NT2/D1 (cell line): Measurements from ENCODE around the gene LYZL1.
"Not testable (repeated sequence)": the region's sequence is repeated elsewhere in the genome, so short reads cannot be mapped to it uniquely, and the experiment has no call there.

ENCODE experiments used
- DNase-seq: peaks from one replicate; pipeline ENCODE4 v3.0.0-alpha.2; 2011; ENCODE audit warnings: low read depth, low spot score
- H3K27me3 ChIP-seq: 2 replicates; pipeline ENCODE4 v1.6.0; 2011; ENCODE audit warnings: mild to moderate bottlenecking; ENCODE audit not compliant: insufficient read length, insufficient read depth
- H3K36me3 ChIP-seq: 2 replicates; pipeline ENCODE4 v1.6.1; 2011; ENCODE audit warnings: mild to moderate bottlenecking, low read length, mixed read lengths; ENCODE audit not compliant: insufficient read depth, insufficient read length
- H3K4me1 ChIP-seq: 2 replicates; pipeline ENCODE4 v1.5.1; 2011; ENCODE audit not compliant: insufficient read depth, insufficient read length
- H3K4me3 ChIP-seq: 2 replicates; pipeline ENCODE4 v1.5.1; 2011; ENCODE audit warnings: low read depth; ENCODE audit not compliant: insufficient read length
- H3K9ac ChIP-seq: 2 replicates; pipeline ENCODE4 v1.6.0; 2011; ENCODE audit warnings: low read depth; ENCODE audit not compliant: insufficient read length
- H3K9me3 ChIP-seq: 2 replicates; pipeline ENCODE4 v1.5.1; 2011; ENCODE audit warnings: mild to moderate bottlenecking, low read length; ENCODE audit not compliant: insufficient read depth
- SUZ12 ChIP-seq: IDR thresholded peaks from 2 replicates; pipeline ENCODE4 v1.6.1; 2011; ENCODE audit not compliant: insufficient read length, insufficient read depth; ENCODE audit errors: extremely low read depth
- YY1 ChIP-seq: IDR thresholded peaks from 2 replicates; pipeline ENCODE4 v1.6.1; 2011; ENCODE audit not compliant: insufficient read length, insufficient read depth
- ZNF274 ChIP-seq: IDR thresholded peaks from 2 replicates; pipeline ENCODE4 v1.6.1; 2011; ENCODE audit warnings: mild to moderate bottlenecking, low read depth, low read length

LYZL1 gene

GRCh38 chr10:29332761-29333148 lies 43.9 kb downstream of the LYZL1 start:
- Histone ChIP-seq H3K4me3 (no peak overlapping the region), H3K9me3 (peaks cover 11% of the 10 kb centered on the region; the same call in 1 of the 2 replicates), H3K36me3 (no peaks in the 10 kb centered on the region), H3K4me1 (no peaks in the 10 kb centered on the region), H3K27me3 (no peaks in the 10 kb centered on the region), H3K9ac (no peak overlapping the region)
- DNase-seq: no peak
- TF ChIP-seq ZNF274 (no peak), SUZ12 (no peak), YY1 (no peak)

- H3K9me3 ChIP-seq: peaks cover 37% of the 10 kb centered on the region
- DNase-seq, H3K36me3 ChIP-seq, H3K4me1 ChIP-seq, H3K4me3 ChIP-seq, H3K27me3 ChIP-seq, H3K9ac ChIP-seq: not testable (repeated sequence)
Observed at GRCh38 chr10:29337526-29337925, 48.7 kb downstream of the LYZL1 start.

DNA sequence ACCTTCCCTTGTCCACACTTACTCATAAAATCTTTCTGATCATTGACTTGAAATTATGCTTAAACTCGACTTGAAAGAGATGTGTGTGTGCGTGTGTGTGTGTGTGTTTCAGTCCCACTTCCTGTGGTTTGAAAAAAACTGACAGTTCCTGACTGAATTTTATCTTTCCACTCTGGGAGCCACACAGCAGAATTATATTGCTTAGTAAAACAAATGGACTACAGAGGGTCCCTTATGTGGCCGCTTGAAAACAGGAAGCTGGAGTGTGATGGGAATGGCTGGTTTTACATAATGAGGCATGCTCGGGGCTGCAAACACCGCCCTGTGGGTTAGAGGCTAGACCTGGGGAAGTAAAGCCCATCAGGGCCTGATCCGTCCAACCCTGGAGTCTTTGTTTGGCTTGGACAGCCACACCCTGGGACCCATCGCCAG lies 54.8 kb downstream of the LYZL1 start:
- no peak for DNase-seq
- TF ChIP-seq YY1: no peak
- TF ChIP-seq SUZ12: no peak
- TF ChIP-seq ZNF274: no peak

DNA sequence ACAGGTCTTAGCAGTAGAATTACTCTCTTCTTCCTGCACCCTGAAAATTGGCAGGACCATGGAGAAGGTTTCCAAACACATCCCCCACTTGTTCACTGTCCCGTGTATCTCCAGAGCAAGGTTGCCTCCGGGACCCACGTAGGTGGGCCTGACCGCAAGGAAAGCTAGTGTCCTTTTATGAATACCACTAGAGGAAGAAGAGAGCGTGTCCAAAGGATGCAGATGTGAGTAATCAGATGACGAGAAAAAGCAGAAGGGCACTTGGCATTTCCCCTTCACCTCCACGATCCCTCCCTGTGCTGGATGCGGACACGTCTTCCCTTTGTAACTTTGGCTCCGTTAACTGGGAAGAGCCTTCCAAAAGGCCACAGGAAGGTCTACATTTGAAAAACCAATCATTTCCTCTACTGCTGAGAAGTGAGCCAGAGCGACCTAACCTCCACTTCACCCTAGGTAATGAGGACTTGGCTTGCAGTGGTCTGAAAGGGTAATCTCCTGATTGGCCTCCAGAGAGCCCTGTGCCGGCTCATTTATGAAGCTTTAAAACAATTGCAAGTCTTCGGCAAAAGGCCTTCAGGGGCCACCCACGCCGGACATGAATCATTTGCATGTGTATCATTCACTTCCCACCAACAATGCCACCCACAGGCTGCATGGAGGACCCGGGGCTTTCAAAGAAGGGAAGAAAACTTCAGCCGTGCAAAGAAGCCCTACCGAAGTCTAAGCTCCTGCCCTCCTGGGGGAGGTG lies 55.4 kb downstream of the LYZL1 start:
- Histone ChIP-seq H3K4me3 (no peak overlapping the region), H3K27me3 (no peaks in the 10 kb centered on the region), H3K9ac (no peak overlapping the region), H3K36me3 (no peaks in the 10 kb centered on the region), H3K4me1 (peaks cover 10% of the 10 kb centered on the region), H3K9me3 (peaks cover 36% of the 10 kb centered on the region)
- DNase-seq: peak; percentile 92
- TF ChIP-seq SUZ12 (no peak), YY1 (no peak), ZNF274 (no peak)

More for the DNA sequence above, 54.8 kb downstream of the LYZL1 start:
- Histone ChIP-seq H3K4me3 (no peak overlapping the region), H3K36me3 (no peaks in the 10 kb centered on the region), H3K9me3 (peaks cover 39% of the 10 kb centered on the region), H3K4me1 (peaks cover 10% of the 10 kb centered on the region), H3K27me3 (no peaks in the 10 kb centered on the region), H3K9ac (no peak overlapping the region)

DNA sequence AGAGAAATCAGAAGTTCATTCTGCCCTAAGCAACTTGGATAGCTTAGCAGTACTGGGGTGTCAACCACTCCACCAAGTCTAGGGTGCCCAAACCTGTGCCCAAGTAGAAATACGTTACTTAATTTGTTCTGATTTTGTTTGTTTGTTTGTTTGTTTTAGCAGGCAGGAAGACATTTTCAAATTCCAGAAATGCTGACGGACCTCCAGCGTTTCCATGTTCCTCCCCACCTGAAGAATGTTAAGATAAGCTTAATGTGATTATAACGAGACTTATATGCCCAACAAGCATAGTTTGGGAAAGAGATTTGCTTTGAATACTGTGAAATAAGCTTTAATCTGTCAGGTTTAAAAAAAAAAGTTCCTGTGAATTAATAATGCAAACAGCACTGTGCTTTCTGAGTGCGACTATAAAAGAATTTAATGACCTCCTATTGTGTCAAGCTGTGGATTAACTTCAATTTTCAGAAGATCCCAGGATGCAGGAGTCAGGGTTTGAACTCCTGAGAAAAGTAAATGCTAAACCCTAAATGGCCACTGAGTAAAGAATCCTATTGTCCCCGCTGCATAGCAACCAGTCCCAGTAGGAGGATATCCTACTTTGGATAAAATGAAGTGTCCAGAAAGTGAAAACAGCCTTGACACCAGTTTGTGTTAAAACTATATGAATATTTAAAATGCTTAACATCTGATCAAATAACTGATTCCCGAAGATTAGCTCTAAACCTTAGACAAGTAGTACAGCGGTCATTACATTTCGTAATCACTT lies 56.5 kb downstream of the LYZL1 start:
- Histone ChIP-seq H3K9ac (peak overlapping the region; percentile 6), H3K9me3 (peaks cover 32% of the 10 kb centered on the region), H3K27me3 (no peaks in the 10 kb centered on the region), H3K36me3 (no peaks in the 10 kb centered on the region), H3K4me3 (no peak overlapping the region), H3K4me1 (peaks cover 10% of the 10 kb centered on the region)
- no peak for TF ChIP-seq SUZ12
- TF ChIP-seq ZNF274: no peak
- TF ChIP-seq YY1: no peak
- no peak for DNase-seq

- Histone ChIP-seq H3K9me3 (peaks cover 28% of the 10 kb centered on the region), H3K4me3 (no peak overlapping the region), H3K27me3 (no peaks in the 10 kb centered on the region), H3K4me1 (peaks cover 10% of the 10 kb centered on the region), H3K9ac (no peak overlapping the region), H3K36me3 (no peaks in the 10 kb centered on the region)
- DNase-seq: no peak
- TF ChIP-seq SUZ12 (no peak), YY1 (no peak), ZNF274 (no peak)
Observed at GRCh38 chr10:29345910-29346209, 57.0 kb downstream of the LYZL1 start.

GRCh38 chr10:29346296-29347001 lies 57.6 kb downstream of the LYZL1 start:
- TF ChIP-seq SUZ12 (no peak), ZNF274 (no peak), YY1 (no peak)
- H3K4me1 ChIP-seq: peaks cover 10% of the 10 kb centered on the region

More at GRCh38 chr10:29346296-29347001, 57.6 kb downstream of the LYZL1 start:
- Histone ChIP-seq H3K36me3 (no peaks in the 10 kb centered on the region), H3K9ac (no peak overlapping the region), H3K9me3 (peaks cover 24% of the 10 kb centered on the region), H3K27me3 (no peaks in the 10 kb centered on the region), H3K4me3 (no peak overlapping the region)
- DNase-seq: no peak
